ENCODE results near the gene MYO1A. TPM values are rescaled to one million over a fixed set of nuclear protein-coding genes. Genes with fewer than 3 reads are reported as not detected.

Gene MYO1A
- polyA plus RNA-seq, 1 of the 3 experiments (the other 2 are of a cell fraction), result not detected

GRCh38 chr12:57079821-57080220, 29.9 kb upstream of the MYO1A start:
- H3K4me2 ChIP-seq, result peak overlapping the region; percentile 74; the same call in 1 of the 2 replicates
- peak overlapping the region in 1 of 2 experiments; percentile 79; a peak in 1 of 4 replicates for H3K27ac ChIP-seq (ENCODE audit: low read depth in 2 of 2, low read length in 1 of 2)
- ChIA-PET POLR2A (interaction anchor here (1.1 to 1.6 kb wide), 2 partner anchors 19 to 32 kb away, joined by 4 to 7 read pairs; partner anchors contain the start of gene STAT6), CTCF (interaction anchor here (1.3 to 14.9 kb wide), 7 partner anchors 11 to 159 kb away, joined by 3 to 339 read pairs (median 14); partner anchors contain the start of genes NAB2 and STAT6)
- H3K9ac ChIP-seq, result no peak overlapping the region
- H3K4me3 ChIP-seq (ENCODE audit: low read depth in 2 of 2, low read length in 1 of 2), result no peak overlapping the region
- peaks cover 14% of the 10 kb centered on the region for H3F3A ChIP-seq (replicated peaks; ENCODE audit: insufficient read depth)
- no peaks in the 10 kb centered on the region for H4K20me1 ChIP-seq (ENCODE audit: insufficient read depth)
- no peaks in the 10 kb centered on the region for H3K27me3 ChIP-seq (ENCODE audit: insufficient read depth)
- TF ChIP-seq CTCF (IDR thresholded peaks at IDR 0.05), result no peak
- H3K9me2 ChIP-seq, result no peaks in the 10 kb centered on the region
- H3K36me3 ChIP-seq (replicated peaks in 1 of 2; ENCODE audit: control insufficient read depth in 1 of 2, insufficient read depth in 2 of 2, low read length in 1 of 2), result no peaks in the 10 kb centered on the region
- H3K9me3 ChIP-seq, result no peaks in the 10 kb centered on the region
- peaks cover 0 to 4% of the 10 kb centered on the region in 2 experiments; a peak in 2 of 4 replicates for H3K4me1 ChIP-seq (ENCODE audit: control insufficient read depth in 1 of 2, insufficient read depth in 2 of 2, low read depth in 1 of 2, low read length in 1 of 2)
- H3K79me2 ChIP-seq (ENCODE audit: insufficient read depth), result peaks cover 32% of the 10 kb centered on the region
- DNase-seq, result no peak
- H2AFZ ChIP-seq (ENCODE audit: low read depth), result peak overlapping the region; percentile 93; the same call in 1 of the 2 replicates
- 65% methylated on average over 1 of the region's 1 CpG for WGBS (ENCODE audit: low lambda C conversion rate)

- H3K4me1 ChIP-seq (ENCODE audit: control insufficient read depth in 1 of 2, insufficient read depth in 2 of 2, low read depth in 1 of 2, low read length in 1 of 2), result peaks cover 0 to 4% of the 10 kb centered on the region in 2 experiments; a peak in 2 of 4 replicates
- under 1% methylated on average over 25 of the region's 39 CpGs for WGBS (ENCODE audit: low lambda C conversion rate)
- peaks cover 9% of the 10 kb centered on the region for H3F3A ChIP-seq (replicated peaks; ENCODE audit: insufficient read depth)
- peak within 1 kb of the TSS; percentile 67 to 93 for H3K4me3 ChIP-seq (ENCODE audit: low read depth in 2 of 2, low read length in 1 of 2)
- no peaks in the 10 kb centered on the region for H3K36me3 ChIP-seq (replicated peaks in 1 of 2; ENCODE audit: control insufficient read depth in 1 of 2, insufficient read depth in 2 of 2, low read length in 1 of 2)
- H3K27me3 ChIP-seq (ENCODE audit: insufficient read depth), result no peaks in the 10 kb centered on the region
- peak within 1 kb of the TSS; percentile 93 for H2AFZ ChIP-seq (ENCODE audit: low read depth)
- no peaks in the 10 kb centered on the region for H3K9me2 ChIP-seq
- peak; percentile 95 for DNase-seq
- peak within 1 kb of the TSS; percentile 77 to 79 for H3K27ac ChIP-seq (ENCODE audit: low read depth in 2 of 2, low read length in 1 of 2)
- CTCF ChIA-PET, result interaction anchor here (0.8 to 14.9 kb wide), 9 partner anchors 10 to 160 kb away, joined by 3 to 339 read pairs (median 7); partner anchors contain the start of genes NAB2 and STAT6
- H3K9me3 ChIP-seq, result no peaks in the 10 kb centered on the region
- POLR2A ChIA-PET, result interaction anchor here (0.6 to 1.6 kb wide), 6 partner anchors 8 to 92 kb away, joined by 3 to 7 read pairs (median 4); partner anchors contain the start of genes NAB2 and STAT6
- no peaks in the 10 kb centered on the region for H4K20me1 ChIP-seq (ENCODE audit: insufficient read depth)
- peaks cover 42% of the 10 kb centered on the region for H3K79me2 ChIP-seq (ENCODE audit: insufficient read depth)
- peak within 1 kb of the TSS; percentile 83 for H3K9ac ChIP-seq
- peak within 1 kb of the TSS; percentile 91 for H3K4me2 ChIP-seq
- TF ChIP-seq ELF1 (IDR thresholded peaks at IDR 0.05) (0 out of 2 replicates have a peak, but pooled peaks have one; percentile 44), POLR2AphosphoS5 (IDR thresholded peaks at IDR 0.05; ENCODE audit: low read depth, low read length) (peak; percentile 40; the same call in 1 of the 2 replicates), GATA2 (CRISPR knock-in tag; IDR thresholded peaks at IDR 0.05) (no peak), SIN3A (IDR thresholded peaks at IDR 0.05; ENCODE audit: borderline replicate concordance, low read depth, low read length) (peak; percentile 97), TEAD4 (IDR thresholded peaks at IDR 0.05; ENCODE audit: borderline replicate concordance, insufficient read depth) (no peak), MAX (IDR thresholded peaks at IDR 0.05; ENCODE audit: low read depth) (peak; percentile 93), EZH2phosphoT487 (IDR thresholded peaks at IDR 0.05; ENCODE audit: borderline replicate concordance, low read depth) (no peak), RXRA (IDR thresholded peaks at IDR 0.05; ENCODE audit: borderline replicate concordance, low read depth) (no peak), RAD21 (IDR thresholded peaks at IDR 0.05; ENCODE audit: low read length) (no peak), YY1 (IDR thresholded peaks at IDR 0.05; ENCODE audit: low read depth) (peak; percentile 70; the same call in 1 of the 2 replicates), TAF1 (IDR thresholded peaks at IDR 0.05; ENCODE audit: borderline replicate concordance, low read depth, low read length) (peak; percentile 61; the same call in 1 of the 2 replicates), FOSL2 (IDR thresholded peaks at IDR 0.05; ENCODE audit: borderline replicate concordance, low read depth) (no peak), MXI1 (IDR thresholded peaks at IDR 0.05; ENCODE audit: low read depth, low read length) (peak; percentile 96), RFX5 (IDR thresholded peaks at IDR 0.05; ENCODE audit: low read length) (peak; percentile 86), CHD2 (IDR thresholded peaks at IDR 0.05; ENCODE audit: low read length, partially characterized antibody) (peak; percentile 70), TCF12 (IDR thresholded peaks at IDR 0.05) (no peak), USF1 (IDR thresholded peaks at IDR 0.05; ENCODE audit: borderline replicate concordance, low read depth) (peak; percentile 93), SMC3 (IDR thresholded peaks at IDR 0.05; ENCODE audit: low read depth, low read length) (no peak), MEF2A (IDR thresholded peaks at IDR 0.05; ENCODE audit: borderline replicate concordance, low read depth) (no peak), FOXJ3 (CRISPR knock-in tag; IDR thresholded peaks at IDR 0.05) (no peak), PBX3 (IDR thresholded peaks at IDR 0.05) (peak; percentile 97), EP300 (IDR thresholded peaks at IDR 0.05; ENCODE audit: borderline replicate concordance in 1 of 2, low read depth in 1 of 2, low read length in 1 of 2) (no peak; a peak in 1 of 4 replicates)
Observed at GRCh38 chr12:57078519-57079404, 28.8 kb upstream of the MYO1A start, which contains the start of gene NEMP1. Gene NEMP1 (minus strand): TSS chr12:57078791. CDS start chr12:57078745, 46 bp downstream.

Measured in SK-N-SH (cell line).